Smooth muscle cell (in vitro differentiated cells): ENCODE measurements around the gene PLEKHF1. TPM values are rescaled to one million over a fixed set of nuclear protein-coding genes. Genes with fewer than 3 reads are reported as not detected.

Experiments used
- DNase-seq: peaks from one replicate; lab custom pipeline; 2025; ENCODE audit not compliant: unreplicated experiment; lab: John Stamatoyannopoulos, UW
- H2AFZ ChIP-seq: fragments of 200-600 bp; sonication (generic); 2 replicates; pipeline ENCODE4 v1.6.0; 2016; ENCODE audit warnings: antibody characterized with exemption, low read depth, mild to moderate bottlenecking
- H3F3A ChIP-seq: fragments of 200-600 bp; sonication (generic); 2 replicates; pipeline ENCODE4 v1.6.0; 2017; ENCODE audit warnings: antibody characterized with exemption, low read depth
- H3K27ac ChIP-seq: fragments of 200-600 bp; sonication (generic); 2 replicates; pipeline ENCODE4 v1.5.1; 2016; ENCODE audit warnings: low read depth, mild to moderate bottlenecking
- H3K27me3 ChIP-seq: fragments of 200-600 bp; sonication (generic); 2 replicates; pipeline ENCODE4 v1.6.1; 2016; ENCODE audit warnings: low read depth, mild to moderate bottlenecking
- H3K36me3 ChIP-seq: fragments of 200-600 bp; sonication (generic); 2 replicates; pipeline ENCODE4 v1.5.1; 2016; ENCODE audit warnings: low read depth
- H3K4me1 ChIP-seq: fragments of 200-600 bp; sonication (generic); 2 replicates; pipeline ENCODE4 v1.5.1; 2016; ENCODE audit warnings: low read depth
- H3K4me2 ChIP-seq: fragments of 200-600 bp; sonication (generic); 2 replicates; pipeline ENCODE4 v1.6.0; 2016; ENCODE audit warnings: mild to moderate bottlenecking
- H3K4me3 ChIP-seq: fragments of 200-600 bp; sonication (generic); 2 replicates; pipeline ENCODE4 v1.5.1; 2016; ENCODE audit warnings: mild to moderate bottlenecking
- H3K79me2 ChIP-seq: fragments of 200-600 bp; sonication (generic); 2 replicates; pipeline ENCODE4 v1.6.0; 2016; ENCODE audit warnings: low read depth, mild to moderate bottlenecking
- H3K9ac ChIP-seq: fragments of 200-600 bp; sonication (generic); 2 replicates; pipeline ENCODE4 v1.6.0; 2016; ENCODE audit warnings: low read depth
- H3K9me3 ChIP-seq: fragments of 200-600 bp; sonication (generic); replicated peaks from 2 replicates; pipeline ENCODE4 v1.5.1; 2016; ENCODE audit warnings: low read depth
- H4K20me1 ChIP-seq: fragments of 200-600 bp; sonication (generic); 2 replicates; pipeline ENCODE4 v1.6.0; 2016; ENCODE audit warnings: low read depth
- CTCF ChIP-seq: fragments of 200-600 bp; sonication (generic); IDR thresholded peaks from 2 replicates; pipeline ENCODE4 v1.5.1; 2017; ENCODE audit warnings: borderline replicate concordance, mild to moderate bottlenecking, antibody characterized with exemption; ENCODE audit not compliant: insufficient read depth, poor library complexity, severe bottlenecking
- WGBS: methylation state at CpG from one replicate; pipeline ENCODE4 v1.1.7; 2016; ENCODE audit warnings: low lambda C conversion rate; 5-methylcytosine and 5-hydroxymethylcytosine counted together
- polyA plus RNA-seq: library from polyadenylated mRNA; unstranded; fragments of >200 nt; fragmentation: Nextera tagmentation; extraction: Ambion mirVana; gene quantifications from 2 replicates; pipeline ENCODE4 v1.2.1, GENCODE V29; 2016
- total RNA-seq: library from RNA; depleted of rRNA; stranded (reverse); fragments of >200 nt; gene quantifications from 2 replicates; pipeline ENCODE4 v1.2.3, GENCODE V29; 2014

The PLEKHF1 gene
- total and polyA plus RNA-seq, 2 experiments from 2014 or later: 2.2 to 4.0 TPM

GRCh38 chr19:29702161-29702962, 37.1 kb downstream of the PLEKHF1 start:
- H3K9ac ChIP-seq: no peak overlapping the region
- no peak overlapping the region for H2AFZ ChIP-seq
- no peak overlapping the region for H3K4me2 ChIP-seq
- no peaks in the 10 kb centered on the region for H3F3A ChIP-seq
- no peaks in the 10 kb centered on the region for H3K27me3 ChIP-seq
- DNase-seq: no peak
- peaks cover 9% of the 10 kb centered on the region for H4K20me1 ChIP-seq
- no peaks in the 10 kb centered on the region for H3K79me2 ChIP-seq
- 95% methylated on average over 30 of the region's 30 CpGs for WGBS
- no peak overlapping the region for H3K4me3 ChIP-seq
- no peaks in the 10 kb centered on the region for H3K4me1 ChIP-seq
- H3K36me3 ChIP-seq: no peaks in the 10 kb centered on the region
- TF ChIP-seq CTCF: no peak
- H3K27ac ChIP-seq: no peak overlapping the region
- H3K9me3 ChIP-seq: no peaks in the 10 kb centered on the region

- no peak for DNase-seq
- no peak overlapping the region for H3K27ac ChIP-seq
- no peaks in the 10 kb centered on the region for H3K79me2 ChIP-seq
- no peaks in the 10 kb centered on the region for H3F3A ChIP-seq
- no peaks in the 10 kb centered on the region for H3K27me3 ChIP-seq
- no peaks in the 10 kb centered on the region for H3K4me1 ChIP-seq
- H3K9me3 ChIP-seq: no peaks in the 10 kb centered on the region
- H3K36me3 ChIP-seq: no peaks in the 10 kb centered on the region
- no peak overlapping the region for H3K4me3 ChIP-seq
- WGBS: 96% methylated on average over 9 of the region's 9 CpGs
- H3K4me2 ChIP-seq: no peak overlapping the region
- peaks cover 10% of the 10 kb centered on the region for H4K20me1 ChIP-seq
- H3K9ac ChIP-seq: no peak overlapping the region
- TF ChIP-seq CTCF: no peak
- no peak overlapping the region for H2AFZ ChIP-seq
Observed at GRCh38 chr19:29702963-29703320, 37.7 kb downstream of the PLEKHF1 start.

- peaks cover 29% of the 10 kb centered on the region for H4K20me1 ChIP-seq
- no peak for TF ChIP-seq CTCF
- 97% methylated on average over 14 of the region's 14 CpGs for WGBS
- H3K9me3 ChIP-seq: no peaks in the 10 kb centered on the region
- H3K79me2 ChIP-seq: peaks cover 4% of the 10 kb centered on the region
- H3K4me3 ChIP-seq: no peak overlapping the region
- no peaks in the 10 kb centered on the region for H3F3A ChIP-seq
- H3K4me1 ChIP-seq: no peaks in the 10 kb centered on the region
- H3K36me3 ChIP-seq: no peaks in the 10 kb centered on the region
- DNase-seq: no peak
- no peak overlapping the region for H3K27ac ChIP-seq
- no peak overlapping the region for H3K4me2 ChIP-seq
- H2AFZ ChIP-seq: no peak overlapping the region
- no peaks in the 10 kb centered on the region for H3K27me3 ChIP-seq
- no peak overlapping the region for H3K9ac ChIP-seq
Observed at GRCh38 chr19:29704562-29705558, 39.6 kb downstream of the PLEKHF1 start.
